GM23338 (cell line): ENCODE results near the gene KDM4B. TPM values are rescaled to one million over a fixed set of nuclear protein-coding genes. Genes with fewer than 3 reads are reported as not detected.

Experiments
- ATAC-seq: fragments of 200-7000 bp; cut with Tn5 transposase; 3 replicates; pipeline ENCODE4 v1.9.1; 2020
- DNase-seq: peaks from one replicate; pipeline ENCODE4 v3.0.0-alpha.2; 2015; ENCODE audit warnings: low spot score
- H2AFZ ChIP-seq: fragments of 200-600 bp; sonication (generic); 2 replicates; pipeline ENCODE4 v1.8.0; 2016; ENCODE audit warnings: antibody characterized with exemption, mild to moderate bottlenecking, moderate library complexity
- H3F3A ChIP-seq: fragments of 200-600 bp; sonication (generic); replicated peaks from 2 replicates; pipeline ENCODE4 v1.8.0; 2017; ENCODE audit warnings: antibody characterized with exemption, mixed run types, low read depth
- H3K27ac ChIP-seq: fragments of 200-600 bp; sonication (generic); 2 replicates; pipeline ENCODE4 v1.6.1; 2016; ENCODE audit warnings: low read depth
- H3K27me3 ChIP-seq: fragments of 200-600 bp; sonication (generic); 2 replicates; pipeline ENCODE4 v1.8.0; 2016; ENCODE audit warnings: mild to moderate bottlenecking, mixed run types, moderate library complexity; ENCODE audit not compliant: insufficient read depth
- H3K36me3 ChIP-seq: fragments of 200-600 bp; sonication (generic); 2 replicates; pipeline ENCODE4 v1.8.0; 2016; ENCODE audit warnings: mild to moderate bottlenecking; ENCODE audit not compliant: insufficient read depth
- H3K4me1 ChIP-seq: fragments of 200-600 bp; sonication (generic); 2 replicates; pipeline ENCODE4 v1.8.0; 2016; ENCODE audit warnings: mild to moderate bottlenecking, moderate library complexity; ENCODE audit not compliant: insufficient read depth
- H3K4me2 ChIP-seq: fragments of 200-600 bp; sonication (generic); 2 replicates; pipeline ENCODE4 v1.7.1; 2017; ENCODE audit warnings: mixed run types
- H3K4me3 ChIP-seq: fragments of 200-600 bp; sonication (generic); 2 replicates; pipeline ENCODE4 v1.6.1; 2016; ENCODE audit warnings: mixed run types
- H3K79me2 ChIP-seq: fragments of 200-600 bp; sonication (generic); replicated peaks from 2 replicates; pipeline ENCODE4 v1.8.0; 2017; ENCODE audit warnings: mild to moderate bottlenecking; ENCODE audit not compliant: insufficient read depth
- H3K9me2 ChIP-seq: fragments of 200-600 bp; sonication (generic); 2 replicates; pipeline ENCODE4 v1.8.0; 2017; ENCODE audit not compliant: insufficient read depth
- H4K20me1 ChIP-seq: fragments of 200-600 bp; sonication (generic); replicated peaks from 2 replicates; pipeline ENCODE4 v1.8.0; 2017; ENCODE audit warnings: mild to moderate bottlenecking; ENCODE audit not compliant: insufficient read depth
- H3K27ac Mint-ChIP-seq: 2 replicates; pipeline ENCODE4 v1.8.0; 2020; ENCODE audit warnings: inconsistent platforms, mild to moderate bottlenecking, moderate library complexity, mixed read lengths
- H3K27me3 Mint-ChIP-seq: 3 replicates; pipeline ENCODE4 v1.8.0; 2022; ENCODE audit warnings: low read depth, mild to moderate bottlenecking, moderate library complexity, mixed read lengths, inconsistent platforms; ENCODE audit not compliant: insufficient read depth, poor library complexity
- H3K36me3 Mint-ChIP-seq: 3 replicates; pipeline ENCODE4 v1.8.0; 2021; ENCODE audit warnings: low read depth, mild to moderate bottlenecking, inconsistent platforms, moderate library complexity, mixed read lengths
- H3K4me1 Mint-ChIP-seq: 3 replicates; pipeline ENCODE4 v1.8.0; 2020; ENCODE audit warnings: mild to moderate bottlenecking, inconsistent platforms, mixed read lengths
- H3K4me3 Mint-ChIP-seq: 3 replicates; pipeline ENCODE4 v1.8.0; 2021; ENCODE audit warnings: moderate library complexity, mild to moderate bottlenecking, inconsistent platforms, mixed read lengths
- H3K9me3 Mint-ChIP-seq: 3 replicates; pipeline ENCODE4 v1.8.0; 2020; ENCODE audit warnings: moderate library complexity, mild to moderate bottlenecking, inconsistent platforms, mixed read lengths
- EZH2phosphoT487 ChIP-seq: fragments of 200-600 bp; sonication (generic); IDR thresholded peaks from one replicate; pipeline ENCODE4 v1.8.1; 2018; ENCODE audit warnings: antibody characterized with exemption; ENCODE audit not compliant: unreplicated experiment
- ZNF114 ChIP-seq: fragments of 250-450 bp; sonication (Bioruptor Pico); IDR thresholded peaks from 2 replicates; pipeline ENCODE4 v1.5.0; 2020; ENCODE audit warnings: mild to moderate bottlenecking, moderate library complexity
- ZNF331 ChIP-seq: fragments of 250-450 bp; sonication (Bioruptor Pico); IDR thresholded peaks from 2 replicates; pipeline ENCODE4 v1.5.0; 2020; ENCODE audit warnings: low read depth, mild to moderate bottlenecking, moderate library complexity
- polyA plus RNA-seq: library from polyadenylated mRNA; unstranded; fragments of >200 nt; fragmentation: Nextera tagmentation; extraction: Ambion mirVana; gene quantifications from 2 replicates; pipeline ENCODE4 v1.2.1, GENCODE V29; 2016
- total RNA-seq: library from RNA; depleted of rRNA; stranded (reverse); fragments of >200 nt; shearing (Covaris generic); gene quantifications from 2 replicates; pipeline ENCODE4 v1.2.3, GENCODE V29; 2014
- TF ChIP-seq, protein P1 (sequence below): fragments of 250-450 bp; sonication (Bioruptor Pico); IDR thresholded peaks from 2 replicates; pipeline ENCODE4 v1.5.0; 2020; ENCODE audit warnings: mild to moderate bottlenecking, moderate library complexity
- TF ChIP-seq, protein P2 (sequence below): IDR thresholded peaks from 2 replicates; pipeline ENCODE4 v1.6.1; 2016; ENCODE audit warnings: antibody characterized with exemption
- TF ChIP-seq, protein P3 (sequence below): IDR thresholded peaks from one replicate; pipeline ENCODE4 v1.6.1; 2018; ENCODE audit warnings: antibody characterized with exemption; ENCODE audit not compliant: unreplicated experiment

Gene KDM4B
- total and polyA plus RNA-seq, 2 experiments from 2014 or later = 9.1 to 27.6 TPM

DNA sequence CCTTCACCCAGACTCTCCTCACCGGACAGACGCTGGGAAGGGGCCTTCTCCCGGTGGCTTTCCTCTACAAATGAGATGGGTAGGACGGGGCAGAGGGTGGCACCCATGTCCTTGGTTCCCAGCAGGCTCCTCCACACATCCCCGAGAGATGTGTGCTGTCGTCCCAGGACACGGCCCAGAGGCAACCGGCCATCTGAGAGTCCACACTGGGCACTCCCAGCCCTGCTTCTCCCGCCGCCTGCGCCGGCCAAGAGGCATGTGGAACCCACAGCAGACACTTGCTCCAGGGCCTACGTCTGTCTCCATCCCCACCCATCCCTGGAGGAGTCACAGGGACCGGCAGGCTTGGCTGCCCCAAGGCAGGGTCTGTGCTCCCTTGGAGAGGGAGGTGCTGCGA, 179.9 kb downstream of the KDM4B start (continued):
- TF ChIP-seq, protein P1, sequence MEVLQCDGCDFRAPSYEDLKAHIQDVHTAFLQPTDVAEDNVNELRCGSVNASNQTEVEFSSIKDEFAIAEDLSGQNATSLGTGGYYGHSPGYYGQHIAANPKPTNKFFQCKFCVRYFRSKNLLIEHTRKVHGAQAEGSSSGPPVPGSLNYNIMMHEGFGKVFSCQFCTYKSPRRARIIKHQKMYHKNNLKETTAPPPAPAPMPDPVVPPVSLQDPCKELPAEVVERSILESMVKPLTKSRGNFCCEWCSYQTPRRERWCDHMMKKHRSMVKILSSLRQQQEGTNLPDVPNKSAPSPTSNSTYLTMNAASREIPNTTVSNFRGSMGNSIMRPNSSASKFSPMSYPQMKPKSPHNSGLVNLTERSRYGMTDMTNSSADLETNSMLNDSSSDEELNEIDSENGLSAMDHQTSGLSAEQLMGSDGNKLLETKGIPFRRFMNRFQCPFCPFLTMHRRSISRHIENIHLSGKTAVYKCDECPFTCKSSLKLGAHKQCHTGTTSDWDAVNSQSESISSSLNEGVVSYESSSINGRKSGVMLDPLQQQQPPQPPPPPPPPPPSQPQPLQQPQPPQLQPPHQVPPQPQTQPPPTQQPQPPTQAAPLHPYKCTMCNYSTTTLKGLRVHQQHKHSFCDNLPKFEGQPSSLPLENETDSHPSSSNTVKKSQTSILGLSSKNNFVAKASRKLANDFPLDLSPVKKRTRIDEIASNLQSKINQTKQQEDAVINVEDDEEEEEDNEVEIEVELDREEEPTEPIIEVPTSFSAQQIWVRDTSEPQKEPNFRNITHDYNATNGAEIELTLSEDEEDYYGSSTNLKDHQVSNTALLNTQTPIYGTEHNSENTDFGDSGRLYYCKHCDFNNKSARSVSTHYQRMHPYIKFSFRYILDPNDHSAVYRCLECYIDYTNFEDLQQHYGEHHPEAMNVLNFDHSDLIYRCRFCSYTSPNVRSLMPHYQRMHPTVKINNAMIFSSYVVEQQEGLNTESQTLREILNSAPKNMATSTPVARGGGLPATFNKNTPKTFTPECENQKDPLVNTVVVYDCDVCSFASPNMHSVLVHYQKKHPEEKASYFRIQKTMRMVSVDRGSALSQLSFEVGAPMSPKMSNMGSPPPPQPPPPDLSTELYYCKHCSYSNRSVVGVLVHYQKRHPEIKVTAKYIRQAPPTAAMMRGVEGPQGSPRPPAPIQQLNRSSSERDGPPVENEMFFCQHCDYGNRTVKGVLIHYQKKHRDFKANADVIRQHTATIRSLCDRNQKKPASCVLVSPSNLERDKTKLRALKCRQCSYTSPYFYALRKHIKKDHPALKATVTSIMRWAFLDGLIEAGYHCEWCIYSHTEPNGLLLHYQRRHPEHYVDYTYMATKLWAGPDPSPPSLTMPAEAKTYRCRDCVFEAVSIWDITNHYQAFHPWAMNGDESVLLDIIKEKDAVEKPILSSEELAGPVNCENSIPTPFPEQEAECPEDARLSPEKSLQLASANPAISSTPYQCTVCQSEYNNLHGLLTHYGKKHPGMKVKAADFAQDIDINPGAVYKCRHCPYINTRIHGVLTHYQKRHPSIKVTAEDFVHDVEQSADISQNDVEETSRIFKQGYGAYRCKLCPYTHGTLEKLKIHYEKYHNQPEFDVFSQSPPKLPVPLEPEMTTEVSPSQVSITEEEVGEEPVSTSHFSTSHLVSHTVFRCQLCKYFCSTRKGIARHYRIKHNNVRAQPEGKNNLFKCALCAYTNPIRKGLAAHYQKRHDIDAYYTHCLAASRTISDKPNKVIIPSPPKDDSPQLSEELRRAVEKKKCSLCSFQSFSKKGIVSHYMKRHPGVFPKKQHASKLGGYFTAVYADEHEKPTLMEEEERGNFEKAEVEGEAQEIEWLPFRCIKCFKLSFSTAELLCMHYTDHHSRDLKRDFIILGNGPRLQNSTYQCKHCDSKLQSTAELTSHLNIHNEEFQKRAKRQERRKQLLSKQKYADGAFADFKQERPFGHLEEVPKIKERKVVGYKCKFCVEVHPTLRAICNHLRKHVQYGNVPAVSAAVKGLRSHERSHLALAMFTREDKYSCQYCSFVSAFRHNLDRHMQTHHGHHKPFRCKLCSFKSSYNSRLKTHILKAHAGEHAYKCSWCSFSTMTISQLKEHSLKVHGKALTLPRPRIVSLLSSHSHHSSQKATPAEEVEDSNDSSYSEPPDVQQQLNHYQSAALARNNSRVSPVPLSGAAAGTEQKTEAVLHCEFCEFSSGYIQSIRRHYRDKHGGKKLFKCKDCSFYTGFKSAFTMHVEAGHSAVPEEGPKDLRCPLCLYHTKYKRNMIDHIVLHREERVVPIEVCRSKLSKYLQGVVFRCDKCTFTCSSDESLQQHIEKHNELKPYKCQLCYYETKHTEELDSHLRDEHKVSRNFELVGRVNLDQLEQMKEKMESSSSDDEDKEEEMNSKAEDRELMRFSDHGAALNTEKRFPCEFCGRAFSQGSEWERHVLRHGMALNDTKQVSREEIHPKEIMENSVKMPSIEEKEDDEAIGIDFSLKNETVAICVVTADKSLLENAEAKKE = no peak
- no peak for TF ChIP-seq EZH2phosphoT487

DNA sequence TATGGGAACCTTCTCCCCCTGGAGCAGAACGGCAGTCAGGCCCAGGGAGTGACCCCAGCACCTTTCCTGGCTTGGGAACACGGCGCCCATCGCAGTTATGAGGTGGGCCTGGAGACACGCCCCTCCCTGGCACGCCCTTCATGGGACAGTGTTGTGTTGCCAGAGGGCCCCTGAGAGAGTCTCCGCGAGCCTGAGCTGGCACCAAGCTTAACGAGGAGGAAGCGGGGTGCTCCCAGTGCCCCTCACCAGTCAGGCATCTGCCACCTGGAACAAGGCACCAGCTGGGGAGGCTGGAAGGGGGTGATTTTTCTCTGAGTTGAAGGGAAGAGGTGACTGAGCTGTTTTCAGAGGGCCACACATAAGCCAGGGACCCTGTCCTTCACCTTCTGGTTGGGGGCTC, 180.6 kb downstream of the KDM4B start:
- H3K27me3 Mint-ChIP-seq = peaks cover 16% of the 10 kb centered on the region
- Histone ChIP-seq H3K4me2 (no peak overlapping the region), H4K20me1 (no peaks in the 10 kb centered on the region), H3F3A (no peaks in the 10 kb centered on the region), H3K27ac (no peak overlapping the region), H3K27me3 (no peaks in the 10 kb centered on the region), H3K4me1 (peaks cover 7% of the 10 kb centered on the region), H3K9me2 (no peaks in the 10 kb centered on the region), H3K4me3 (no peak overlapping the region), H3K79me2 (no peaks in the 10 kb centered on the region), H3K36me3 (0 out of 2 replicates have a peak, but pooled peaks cover 3% of the 10 kb centered on the region), H2AFZ (no peak overlapping the region)
- H3K4me1 Mint-ChIP-seq = peaks cover 17% of the 10 kb centered on the region; the same call in 2 of the 3 replicates
- H3K4me3 Mint-ChIP-seq = no peak overlapping the region
- peak overlapping the region; percentile 61 for H3K27ac Mint-ChIP-seq
- H3K9me3 Mint-ChIP-seq = no peaks in the 10 kb centered on the region
- DNase-seq (no peak), ATAC-seq (no peak)
- peaks cover 9% of the 10 kb centered on the region; the same call in 2 of the 3 replicates for H3K36me3 Mint-ChIP-seq
- TF ChIP-seq ZNF114 (CRISPR knock-in tag) = no peak
- TF ChIP-seq, protein P2, sequence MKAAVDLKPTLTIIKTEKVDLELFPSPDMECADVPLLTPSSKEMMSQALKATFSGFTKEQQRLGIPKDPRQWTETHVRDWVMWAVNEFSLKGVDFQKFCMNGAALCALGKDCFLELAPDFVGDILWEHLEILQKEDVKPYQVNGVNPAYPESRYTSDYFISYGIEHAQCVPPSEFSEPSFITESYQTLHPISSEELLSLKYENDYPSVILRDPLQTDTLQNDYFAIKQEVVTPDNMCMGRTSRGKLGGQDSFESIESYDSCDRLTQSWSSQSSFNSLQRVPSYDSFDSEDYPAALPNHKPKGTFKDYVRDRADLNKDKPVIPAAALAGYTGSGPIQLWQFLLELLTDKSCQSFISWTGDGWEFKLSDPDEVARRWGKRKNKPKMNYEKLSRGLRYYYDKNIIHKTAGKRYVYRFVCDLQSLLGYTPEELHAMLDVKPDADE = no peak
- TF ChIP-seq, protein P3, sequence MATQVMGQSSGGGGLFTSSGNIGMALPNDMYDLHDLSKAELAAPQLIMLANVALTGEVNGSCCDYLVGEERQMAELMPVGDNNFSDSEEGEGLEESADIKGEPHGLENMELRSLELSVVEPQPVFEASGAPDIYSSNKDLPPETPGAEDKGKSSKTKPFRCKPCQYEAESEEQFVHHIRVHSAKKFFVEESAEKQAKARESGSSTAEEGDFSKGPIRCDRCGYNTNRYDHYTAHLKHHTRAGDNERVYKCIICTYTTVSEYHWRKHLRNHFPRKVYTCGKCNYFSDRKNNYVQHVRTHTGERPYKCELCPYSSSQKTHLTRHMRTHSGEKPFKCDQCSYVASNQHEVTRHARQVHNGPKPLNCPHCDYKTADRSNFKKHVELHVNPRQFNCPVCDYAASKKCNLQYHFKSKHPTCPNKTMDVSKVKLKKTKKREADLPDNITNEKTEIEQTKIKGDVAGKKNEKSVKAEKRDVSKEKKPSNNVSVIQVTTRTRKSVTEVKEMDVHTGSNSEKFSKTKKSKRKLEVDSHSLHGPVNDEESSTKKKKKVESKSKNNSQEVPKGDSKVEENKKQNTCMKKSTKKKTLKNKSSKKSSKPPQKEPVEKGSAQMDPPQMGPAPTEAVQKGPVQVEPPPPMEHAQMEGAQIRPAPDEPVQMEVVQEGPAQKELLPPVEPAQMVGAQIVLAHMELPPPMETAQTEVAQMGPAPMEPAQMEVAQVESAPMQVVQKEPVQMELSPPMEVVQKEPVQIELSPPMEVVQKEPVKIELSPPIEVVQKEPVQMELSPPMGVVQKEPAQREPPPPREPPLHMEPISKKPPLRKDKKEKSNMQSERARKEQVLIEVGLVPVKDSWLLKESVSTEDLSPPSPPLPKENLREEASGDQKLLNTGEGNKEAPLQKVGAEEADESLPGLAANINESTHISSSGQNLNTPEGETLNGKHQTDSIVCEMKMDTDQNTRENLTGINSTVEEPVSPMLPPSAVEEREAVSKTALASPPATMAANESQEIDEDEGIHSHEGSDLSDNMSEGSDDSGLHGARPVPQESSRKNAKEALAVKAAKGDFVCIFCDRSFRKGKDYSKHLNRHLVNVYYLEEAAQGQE = no peak
- TF ChIP-seq ZNF331 (CRISPR knock-in tag) = no peak
